ENCODE data around the gene TIAM2. TPM values are rescaled to one million over a fixed set of nuclear protein-coding genes. Genes with fewer than 3 reads are reported as not detected.
A peak's percentile ranks its signal among the peaks of the same experiment; 100 is the strongest.
"Not testable (repeated sequence)": the region's sequence is repeated elsewhere in the genome, so short reads cannot be mapped to it uniquely, and the experiment has no call there.

Gene TIAM2
- total RNA-seq = 1 to 10 TPM; 2.6 to 5.5 TPM
- 4.9 to 5.0 reads per million in 2 donors for total RNA-seq

GRCh38 chr6:154995254-154996015 lies at the start of gene TIAM2:
Gene TIAM2 (plus strand): TSS chr6:154995315. CDS start chr6:155129224, 133,909 bp downstream.
- Mint-ChIP-seq H3K27me3 (peaks cover 34% of the 10 kb centered on the region), H3K27ac (no peak within 1 kb of the TSS), H3K36me3 (ENCODE audit: low read depth) (peaks cover 2% of the 10 kb centered on the region), H3K4me3 (peak within 1 kb of the TSS; percentile 21), H3K4me1 (peaks cover 3% of the 10 kb centered on the region)
- ATAC-seq (no peak), DNase-seq (no peak)
- H3K9me3 ChIP-seq (ENCODE audit: control insufficient read depth, low read length, poor library complexity, severe bottlenecking) = no peaks in the 10 kb centered on the region

GRCh38 chr6:154950979-154951344 lies 44.2 kb upstream of the TIAM2 start:
- no peak for DNase-seq
- H3K9me3 ChIP-seq (ENCODE audit: control insufficient read depth, low read length, poor library complexity, severe bottlenecking) = no peaks in the 10 kb centered on the region
- Mint-ChIP-seq H3K27ac (no peak overlapping the region), H3K4me3 (no peak overlapping the region), H3K4me1 (peaks cover 17% of the 10 kb centered on the region), H3K27me3 (no peaks in the 10 kb centered on the region), H3K36me3 (ENCODE audit: low read depth) (peaks cover 5% of the 10 kb centered on the region)
- ATAC-seq = no peak

- no peak for DNase-seq
- Mint-ChIP-seq H3K27ac (peak overlapping the region; percentile 90), H3K4me1 (peaks cover 17% of the 10 kb centered on the region), H3K36me3 (ENCODE audit: low read depth) (peaks cover 5% of the 10 kb centered on the region), H3K27me3 (no peaks in the 10 kb centered on the region), H3K4me3 (peak overlapping the region; percentile 73)
- no peaks in the 10 kb centered on the region for H3K9me3 ChIP-seq (ENCODE audit: control insufficient read depth, low read length, poor library complexity, severe bottlenecking)
- ATAC-seq = peak; percentile 59
These were observed 43.5 kb upstream of the TIAM2 start for GRCh38 chr6:154951345-154952200.

GRCh38 chr6:154953644-154954043 lies 41.5 kb upstream of the TIAM2 start:
- peaks cover 5% of the 10 kb centered on the region for H3K36me3 Mint-ChIP-seq (ENCODE audit: low read depth)
- no peak for DNase-seq
- no peak overlapping the region for H3K4me3 Mint-ChIP-seq
- no peak for ATAC-seq
- H3K27ac Mint-ChIP-seq = no peak overlapping the region
- H3K27me3 Mint-ChIP-seq = no peaks in the 10 kb centered on the region
- H3K9me3 ChIP-seq (ENCODE audit: control insufficient read depth, low read length, poor library complexity, severe bottlenecking) = no peaks in the 10 kb centered on the region
- H3K4me1 Mint-ChIP-seq = peaks cover 17% of the 10 kb centered on the region

GRCh38 chr6:154954347-154954746 lies 40.8 kb upstream of the TIAM2 start:
- DNase-seq (no peak), ATAC-seq (no peak)
- H3K27me3 Mint-ChIP-seq = no peaks in the 10 kb centered on the region
- H3K27ac Mint-ChIP-seq = no peak overlapping the region
- H3K9me3 ChIP-seq (ENCODE audit: control insufficient read depth, low read length, poor library complexity, severe bottlenecking) = no peaks in the 10 kb centered on the region
- peaks cover 17% of the 10 kb centered on the region for H3K4me1 Mint-ChIP-seq
- H3K4me3 Mint-ChIP-seq = no peak overlapping the region
- H3K36me3 Mint-ChIP-seq (ENCODE audit: low read depth) = peaks cover 6% of the 10 kb centered on the region

GRCh38 chr6:154956771-154957522 lies 38.2 kb upstream of the TIAM2 start:
- ATAC-seq = no peak
- no peaks in the 10 kb centered on the region for H3K9me3 ChIP-seq (ENCODE audit: control insufficient read depth, low read length, poor library complexity, severe bottlenecking)
- DNase-seq = no peak
- Mint-ChIP-seq H3K4me3 (no peak overlapping the region), H3K27ac (no peak overlapping the region), H3K4me1 (peaks cover 7% of the 10 kb centered on the region), H3K27me3 (no peaks in the 10 kb centered on the region), H3K36me3 (ENCODE audit: low read depth) (peaks cover 6% of the 10 kb centered on the region)

- ATAC-seq (no peak), DNase-seq (no peak)
- no peaks in the 10 kb centered on the region for H3K9me3 ChIP-seq (ENCODE audit: control insufficient read depth, low read length, poor library complexity, severe bottlenecking)
- H3K4me3 Mint-ChIP-seq = no peak overlapping the region
- H3K27me3 Mint-ChIP-seq = no peaks in the 10 kb centered on the region
- H3K4me1 Mint-ChIP-seq = peaks cover 2% of the 10 kb centered on the region
- H3K27ac Mint-ChIP-seq = peak overlapping the region; percentile 55
- H3K36me3 Mint-ChIP-seq (ENCODE audit: low read depth) = peaks cover 8% of the 10 kb centered on the region
These were observed 36.6 kb upstream of the TIAM2 start for GRCh38 chr6:154958469-154958868.

GRCh38 chr6:154960299-154960843 lies 34.7 kb upstream of the TIAM2 start:
- no peak for DNase-seq
- no peaks in the 10 kb centered on the region for H3K9me3 ChIP-seq (ENCODE audit: control insufficient read depth, low read length, poor library complexity, severe bottlenecking)
- H3K4me1 Mint-ChIP-seq = peaks cover 2% of the 10 kb centered on the region
- peaks cover 8% of the 10 kb centered on the region for H3K36me3 Mint-ChIP-seq (ENCODE audit: low read depth)
- no peak overlapping the region for H3K4me3 Mint-ChIP-seq
- ATAC-seq = no peak
- no peaks in the 10 kb centered on the region for H3K27me3 Mint-ChIP-seq
- no peak overlapping the region for H3K27ac Mint-ChIP-seq

- H3K4me3 Mint-ChIP-seq = no peak overlapping the region
These were observed 34.1 kb upstream of the TIAM2 start for GRCh38 chr6:154960854-154961530.

GRCh38 chr6:154962753-154963152 lies 32.4 kb upstream of the TIAM2 start:
- H3K9me3 ChIP-seq (ENCODE audit: control insufficient read depth, low read length, poor library complexity, severe bottlenecking) = no peaks in the 10 kb centered on the region
- H3K4me1 Mint-ChIP-seq = no peaks in the 10 kb centered on the region
- no peak overlapping the region for H3K27ac Mint-ChIP-seq
- H3K27me3 Mint-ChIP-seq = no peaks in the 10 kb centered on the region
- H3K36me3 Mint-ChIP-seq (ENCODE audit: low read depth) = peaks cover 8% of the 10 kb centered on the region
- no peak for ATAC-seq
- H3K4me3 Mint-ChIP-seq = no peak overlapping the region
- no peak for DNase-seq

More at GRCh38 chr6:154960854-154961530, 34.1 kb upstream of the TIAM2 start:
- Mint-ChIP-seq H3K4me1 (no peaks in the 10 kb centered on the region), H3K36me3 (ENCODE audit: low read depth) (peaks cover 8% of the 10 kb centered on the region), H3K27ac (no peak overlapping the region), H3K27me3 (no peaks in the 10 kb centered on the region)
- no peaks in the 10 kb centered on the region for H3K9me3 ChIP-seq (ENCODE audit: control insufficient read depth, low read length, poor library complexity, severe bottlenecking)
- DNase-seq (no peak), ATAC-seq (no peak)

- not testable (repeated sequence) for H3K4me3 Mint-ChIP-seq; H3K36me3 Mint-ChIP-seq (ENCODE audit: low read depth); DNase-seq; H3K9me3 ChIP-seq (ENCODE audit: control insufficient read depth, low read length, poor library complexity, severe bottlenecking); ATAC-seq; H3K27ac Mint-ChIP-seq; H3K27me3 Mint-ChIP-seq; H3K4me1 Mint-ChIP-seq
These were observed 28.9 kb upstream of the TIAM2 start for GRCh38 chr6:154966065-154966770.

- H3K4me1 Mint-ChIP-seq = no peaks in the 10 kb centered on the region
- H3K9me3 ChIP-seq (ENCODE audit: control insufficient read depth, low read length, poor library complexity, severe bottlenecking) = no peaks in the 10 kb centered on the region
- DNase-seq = no peak
- H3K27ac Mint-ChIP-seq = no peak overlapping the region
- H3K27me3 Mint-ChIP-seq = no peaks in the 10 kb centered on the region
- no peak overlapping the region for H3K4me3 Mint-ChIP-seq
- ATAC-seq = no peak
- H3K36me3 Mint-ChIP-seq (ENCODE audit: low read depth) = no peaks in the 10 kb centered on the region
These were observed 25.3 kb upstream of the TIAM2 start for GRCh38 chr6:154969796-154970195.

All from T-helper 17 cell (primary cell).